ENCODE measurements around the gene PDGFC. TPM values are rescaled to one million over a fixed set of nuclear protein-coding genes. Genes with fewer than 3 reads are reported as not detected.

PDGFC gene
- total RNA-seq, 1 experiment from 2014 or later = 4.5 TPM

- no peaks in the 10 kb centered on the region for H3K4me1 Mint-ChIP-seq
These were observed 150.7 kb downstream of the PDGFC start for GRCh38 chr4:156820931-156821330.

More at GRCh38 chr4:156820931-156821330, 150.7 kb downstream of the PDGFC start:
- H3K56ac ChIP-seq (ENCODE audit: insufficient read length, low read depth, low read length) = no peak overlapping the region
- no peak overlapping the region for H3K14ac ChIP-seq (ENCODE audit: insufficient read depth, low read length)
- no CpG with 5 or more reads among the region's 3 CpGs for WGBS (ENCODE audit: extremely low coverage, insufficient read length, low lambda C conversion rate)
- H3K4me1 ChIP-seq (ENCODE audit: insufficient read depth, low read length) = no peaks in the 10 kb centered on the region
- Mint-ChIP-seq H3K27me3 (ENCODE audit: low read depth) (no peaks in the 10 kb centered on the region), H3K27ac (no peak overlapping the region), H3K36me3 (ENCODE audit: insufficient read depth in 1 of 3, low read depth in 3 of 3) (no peaks in the 10 kb centered on the region), H3K4me3 (no peak overlapping the region), H3K9me3 (no peaks in the 10 kb centered on the region)
- H3K27me3 ChIP-seq (ENCODE audit: insufficient read depth, low read length) = no peaks in the 10 kb centered on the region
- no peak overlapping the region for H2BK120ac ChIP-seq (ENCODE audit: low read depth, low read length, poor library complexity, severe bottlenecking)
- no peak overlapping the region for H2BK15ac ChIP-seq (ENCODE audit: low read depth, low read length)
- H3T11ph ChIP-seq (ENCODE audit: low read length) = no peak overlapping the region
- no peaks in the 10 kb centered on the region for H4K20me1 ChIP-seq (ENCODE audit: control insufficient read depth, insufficient read depth, insufficient read length)
- no peak overlapping the region for H4K91ac ChIP-seq (ENCODE audit: insufficient read length, low read depth, low read length)
- no peak overlapping the region for H2BK20ac ChIP-seq (ENCODE audit: low read depth, low read length, poor library complexity, severe bottlenecking)
- no peak overlapping the region for H3K23ac ChIP-seq (ENCODE audit: insufficient read length, low read depth, low read length)
- H3K4me2 ChIP-seq (ENCODE audit: insufficient read depth, insufficient read length, low read length) = no peak overlapping the region
- H2BK5ac ChIP-seq (ENCODE audit: insufficient read length, low read length) = no peak overlapping the region
- H2AFZ ChIP-seq (ENCODE audit: low read length) = no peak overlapping the region
- H4K8ac ChIP-seq (replicated peaks; ENCODE audit: insufficient read length, low read depth, low read length) = no peak overlapping the region
- H3K4ac ChIP-seq (ENCODE audit: low read depth, low read length) = no peak overlapping the region
- DNase-seq = no peak
- H3K27ac ChIP-seq (ENCODE audit: insufficient read length, low read depth, low read length) = no peak overlapping the region
- no peak overlapping the region for H2BK12ac ChIP-seq (ENCODE audit: insufficient read length, low read depth, low read length)
- H3K9ac ChIP-seq (ENCODE audit: extremely low read depth, insufficient read length, low read length) = no peak overlapping the region
- no peaks in the 10 kb centered on the region for H3K79me2 ChIP-seq (ENCODE audit: insufficient read depth, low read length)
- TF ChIP-seq CTCF (conservative IDR thresholded peaks at IDR 0.05) = no peak
- no peaks in the 10 kb centered on the region for H3K9me3 ChIP-seq (ENCODE audit: control insufficient read depth, low read depth, low read length)
- no peak overlapping the region for H4K5ac ChIP-seq (ENCODE audit: insufficient read length, low read depth, low read length)
- H2AK5ac ChIP-seq (ENCODE audit: insufficient read length, low read length) = no peak overlapping the region
- no peak overlapping the region for H3K18ac ChIP-seq (ENCODE audit: insufficient read length, low read depth, low read length)
- H3K23me2 ChIP-seq (ENCODE audit: insufficient read length, low read depth, low read length, poor library complexity, severe bottlenecking) = no peaks in the 10 kb centered on the region
- H3K79me1 ChIP-seq (ENCODE audit: insufficient read depth, low read depth, low read length, poor library complexity, severe bottlenecking) = no peaks in the 10 kb centered on the region
